Measurements from ENCODE around the gene PPM1G.
A peak's percentile ranks its signal among the peaks of the same experiment; 100 is the strongest.

Gene PPM1G

DNA sequence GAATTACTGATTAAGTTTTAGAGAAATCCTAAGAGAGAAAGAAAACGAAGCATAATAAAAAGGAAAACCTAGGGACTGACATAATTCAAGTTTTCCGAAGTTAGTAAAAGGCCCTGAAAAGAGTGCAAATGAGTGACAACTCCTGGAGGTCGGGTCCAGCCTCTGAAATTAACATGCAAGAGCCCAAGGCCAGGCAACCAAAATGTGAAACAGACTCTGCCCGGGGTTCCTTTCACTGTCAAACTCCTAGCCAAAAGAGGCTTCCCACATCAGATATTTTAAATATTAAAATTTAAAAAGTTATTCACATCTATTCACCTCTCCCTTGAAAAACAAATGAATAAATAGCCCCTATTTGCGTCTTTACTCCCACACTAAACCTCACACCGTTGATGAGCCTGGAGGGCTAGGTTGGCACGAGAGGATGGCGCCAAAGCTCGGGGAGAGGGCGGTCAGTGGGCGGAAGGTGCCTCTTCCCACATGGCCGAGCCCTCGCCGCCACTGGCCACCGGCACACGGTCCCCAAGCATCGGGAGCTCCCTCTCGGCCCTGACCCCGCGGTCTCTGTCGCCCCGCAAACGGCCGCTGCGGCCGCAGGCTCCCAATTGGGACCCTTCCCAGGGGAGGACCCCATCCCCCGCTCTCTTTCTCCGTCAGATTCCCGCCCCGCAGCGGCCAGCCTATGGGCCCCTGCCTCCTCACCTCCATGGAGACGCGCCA, 630 bp downstream of the PPM1G start:
- peak; percentile 66 for DNase-seq

DNA sequence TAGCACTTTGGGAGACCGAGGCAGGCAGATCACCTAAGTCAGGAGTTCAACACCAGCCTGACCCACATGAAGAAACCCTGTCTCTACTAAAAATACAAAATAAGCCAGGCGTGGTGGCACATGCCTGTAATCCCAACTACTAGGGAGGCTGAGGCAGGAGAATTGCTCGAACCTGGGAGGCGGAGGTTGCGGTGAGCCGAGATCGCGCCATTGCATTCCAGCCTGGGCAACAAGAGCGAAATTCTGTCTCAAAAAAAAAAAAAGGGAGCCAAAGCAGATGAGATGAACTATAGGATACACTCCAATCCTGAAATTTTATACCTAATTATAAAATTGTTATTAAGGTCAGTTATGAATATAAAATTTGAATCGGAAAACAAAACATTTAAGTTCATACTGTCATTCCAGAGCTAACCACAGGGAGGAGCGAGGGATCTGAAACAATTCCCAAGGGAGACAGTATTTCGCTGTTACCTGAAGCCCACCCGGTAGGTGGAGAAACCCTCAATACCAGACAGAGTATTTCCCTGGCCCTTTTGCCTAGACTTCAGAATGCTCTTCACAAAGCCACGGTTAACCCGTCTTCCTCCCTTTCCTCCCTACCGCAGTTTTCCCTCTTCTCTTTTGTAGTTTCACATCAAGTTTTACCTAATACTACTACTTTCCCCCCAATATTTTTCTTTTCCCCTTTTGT, 1.4 kb downstream of the PPM1G start:
- DNase-seq = peak; percentile 54

DNA sequence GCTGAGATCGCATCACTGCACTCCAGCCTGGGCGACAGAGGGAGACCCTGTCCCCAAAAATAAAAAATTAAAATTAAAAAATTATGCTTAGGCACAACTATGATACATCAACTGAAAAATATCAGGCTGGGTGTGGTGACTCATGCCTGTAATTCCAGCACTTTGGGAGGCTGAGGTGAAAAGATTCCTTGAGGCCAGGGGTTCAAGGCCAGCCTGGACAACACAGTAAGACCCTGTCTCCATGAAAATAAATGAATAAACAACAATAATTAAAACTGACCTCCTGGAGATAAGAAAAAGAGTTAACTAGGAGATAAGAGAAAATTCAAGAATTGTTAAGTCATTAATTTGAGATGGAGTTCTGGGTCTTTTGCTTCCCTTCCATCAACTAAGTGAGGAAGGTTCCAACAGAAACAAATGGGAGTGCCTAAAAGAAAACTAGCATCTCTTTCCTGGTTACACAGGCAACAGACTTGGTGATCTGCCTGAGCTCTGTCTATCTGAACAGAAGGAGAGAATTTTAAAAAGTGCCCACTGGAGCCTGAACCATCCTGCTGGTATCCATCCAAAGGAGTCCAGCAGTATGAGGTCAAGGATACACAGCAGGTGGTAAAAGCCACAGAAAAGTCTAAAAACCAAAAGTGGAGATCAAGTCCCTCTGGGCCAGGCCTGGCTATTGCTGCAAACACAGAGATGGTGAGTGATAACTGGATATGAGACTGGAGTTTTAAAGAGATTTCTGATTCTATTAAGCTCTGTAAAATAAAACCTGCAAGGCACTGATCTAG, 8.8 kb downstream of the PPM1G start:
- DNase-seq = no peak

DNA sequence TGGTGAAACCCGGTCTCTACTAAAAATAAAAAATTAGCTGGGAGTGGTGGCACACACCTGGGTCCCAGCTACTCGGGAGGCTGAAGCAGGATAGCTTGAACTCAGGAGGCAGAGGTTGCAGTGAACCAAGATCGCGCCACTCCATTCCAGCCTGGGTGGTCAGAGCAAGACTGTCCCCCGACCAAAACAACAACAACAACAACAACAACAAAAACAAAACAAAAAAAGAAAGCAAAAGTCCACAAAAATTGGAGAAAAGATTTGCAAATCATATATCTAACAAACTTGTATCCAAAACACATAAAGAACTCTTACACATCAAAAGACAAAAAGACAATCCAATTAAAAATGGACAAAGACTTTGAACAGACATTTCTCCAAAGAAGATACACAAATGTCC, 10.4 kb downstream of the PPM1G start:
- DNase-seq = no peak

DNA sequence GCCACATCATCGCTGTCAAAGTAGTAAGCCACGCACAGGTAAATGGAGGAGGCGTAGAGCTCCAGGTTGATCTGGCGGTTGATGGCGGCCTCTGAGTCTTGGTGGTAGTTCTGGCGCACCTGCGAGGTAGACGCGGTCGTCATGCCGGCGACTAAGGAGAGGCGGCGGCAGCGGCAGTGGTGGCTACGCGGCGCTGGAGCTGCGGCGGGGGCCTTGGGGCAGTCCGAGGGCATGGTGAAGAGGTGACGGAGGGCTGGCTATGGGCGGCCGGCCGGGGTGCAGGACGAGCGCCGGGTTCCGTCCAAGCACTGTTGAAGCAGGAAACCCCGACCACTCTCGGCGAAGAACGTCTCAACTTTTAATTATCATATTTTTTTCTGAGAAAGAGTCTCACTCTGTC, 16.2 kb downstream of the PPM1G start:
- no peak for DNase-seq

DNA sequence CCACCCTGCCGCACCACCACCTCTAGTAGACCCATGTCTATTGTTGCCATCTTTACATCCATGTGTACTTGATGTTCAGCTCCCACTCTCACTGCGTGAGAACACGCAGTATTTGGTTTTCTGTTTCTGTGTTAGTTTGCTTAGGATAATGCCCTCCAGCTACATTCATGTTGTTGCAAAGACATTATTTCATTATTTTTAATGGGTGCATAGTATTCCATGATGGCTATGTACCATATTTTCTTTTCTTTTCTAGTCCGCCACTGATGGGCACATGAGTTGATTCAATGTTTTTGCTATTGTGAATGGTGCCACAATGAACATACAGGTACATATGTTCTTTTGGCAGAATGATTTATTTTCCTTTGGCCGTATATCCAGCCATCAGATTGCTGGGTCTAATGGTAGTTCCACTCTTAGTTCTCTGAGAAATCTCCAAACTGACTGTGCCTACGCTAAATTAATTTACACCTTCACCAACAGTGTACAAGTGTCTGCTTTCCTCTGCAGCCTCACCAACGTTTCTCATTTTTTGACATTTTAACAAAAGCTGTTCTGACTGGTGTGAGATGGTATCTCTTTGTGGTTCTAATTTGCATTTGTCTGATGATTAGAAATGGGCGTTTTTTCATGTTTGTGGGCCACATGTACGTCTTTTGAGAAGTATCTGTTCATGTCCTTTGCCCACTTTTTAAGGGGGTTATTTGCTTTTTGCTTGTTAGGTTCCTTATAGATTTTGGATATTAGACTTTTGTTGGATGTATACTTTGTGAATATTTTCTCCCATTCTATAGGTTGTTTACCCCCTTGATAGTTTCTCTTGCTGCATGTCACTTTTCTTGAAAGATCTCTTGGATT, 18.3 kb downstream of the PPM1G start:
- no peak for DNase-seq

DNA sequence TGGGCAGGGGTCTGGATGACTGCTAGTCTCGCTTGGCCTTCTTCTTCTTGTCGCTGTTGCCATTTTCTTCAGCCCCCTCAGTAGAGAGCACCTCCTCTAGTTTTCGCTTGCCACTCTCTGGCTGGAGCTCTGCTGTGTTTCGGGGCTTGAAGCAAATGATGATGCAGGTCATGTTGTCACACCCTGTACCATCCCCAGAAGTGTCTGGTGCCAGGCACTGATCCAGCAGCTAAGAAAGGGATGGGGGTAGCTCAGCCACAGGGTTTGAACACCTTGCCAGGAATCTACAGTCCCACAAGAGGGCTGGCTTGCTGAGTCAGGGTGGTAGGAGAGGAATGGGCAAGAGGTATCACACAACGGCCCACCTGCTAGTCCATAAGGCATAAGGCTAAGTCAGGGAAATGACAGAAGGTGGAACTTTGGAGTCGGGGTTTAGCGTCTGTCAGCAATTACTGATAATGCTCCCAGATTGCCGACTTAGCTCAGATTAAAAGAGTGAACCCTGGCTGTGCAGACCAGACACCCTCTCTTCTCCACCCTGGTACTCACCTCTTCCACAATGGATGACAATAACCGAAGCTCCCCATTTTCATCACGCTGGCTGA, 27.7 kb downstream of the PPM1G start:
- DNase-seq = no peak

DNA sequence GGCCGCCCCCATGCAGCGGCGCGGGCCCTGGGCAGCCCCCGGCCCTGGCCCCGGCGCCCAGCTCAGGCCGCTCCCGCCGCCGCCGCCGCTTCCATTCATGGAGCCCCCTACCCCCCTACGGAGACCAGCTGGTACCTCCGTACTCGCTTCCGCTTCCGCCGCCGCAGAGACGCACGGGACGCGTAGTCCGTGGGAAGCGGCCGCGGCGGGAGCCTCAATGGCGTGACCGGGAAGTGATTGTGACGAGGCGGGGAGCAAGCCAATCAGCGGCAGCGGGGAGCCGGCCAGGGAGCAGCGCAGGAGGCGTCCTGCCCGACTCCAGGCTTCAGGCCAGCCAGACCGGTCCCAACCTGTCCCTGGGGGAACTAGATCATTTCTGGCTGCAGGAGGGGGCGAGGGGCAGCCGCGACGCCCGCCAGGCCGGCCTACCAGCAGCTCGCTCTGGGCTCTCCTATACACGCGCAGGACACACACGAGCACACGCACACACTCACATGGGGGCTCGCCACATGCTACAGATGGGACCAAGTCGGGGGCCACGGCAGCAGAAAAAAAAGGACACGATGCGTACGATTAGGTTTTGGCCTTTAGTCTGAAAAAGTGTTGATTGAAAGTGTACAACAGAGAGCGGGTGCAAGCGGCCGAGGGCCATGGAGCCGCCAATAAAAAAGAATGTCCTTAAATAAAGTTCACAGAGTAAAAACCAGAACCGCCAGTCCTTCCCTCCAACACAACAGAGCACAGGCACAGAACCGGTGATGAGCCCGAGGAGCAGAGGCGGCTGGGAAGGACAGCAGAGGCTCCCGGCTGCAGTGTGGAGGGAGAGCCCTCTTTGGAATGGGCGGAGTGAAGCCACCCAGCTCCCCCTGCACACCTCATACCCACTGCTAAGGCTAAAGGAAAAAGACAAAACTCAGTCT, 28.5 kb downstream of the PPM1G start, which contains the start of gene ZNF513:
Gene ZNF513 (minus strand): TSS at position 109 of the 920 bp plus-strand sequence. CDS start 208 bp downstream, outside the sequence.
- DNase-seq = peak; percentile 96

DNA sequence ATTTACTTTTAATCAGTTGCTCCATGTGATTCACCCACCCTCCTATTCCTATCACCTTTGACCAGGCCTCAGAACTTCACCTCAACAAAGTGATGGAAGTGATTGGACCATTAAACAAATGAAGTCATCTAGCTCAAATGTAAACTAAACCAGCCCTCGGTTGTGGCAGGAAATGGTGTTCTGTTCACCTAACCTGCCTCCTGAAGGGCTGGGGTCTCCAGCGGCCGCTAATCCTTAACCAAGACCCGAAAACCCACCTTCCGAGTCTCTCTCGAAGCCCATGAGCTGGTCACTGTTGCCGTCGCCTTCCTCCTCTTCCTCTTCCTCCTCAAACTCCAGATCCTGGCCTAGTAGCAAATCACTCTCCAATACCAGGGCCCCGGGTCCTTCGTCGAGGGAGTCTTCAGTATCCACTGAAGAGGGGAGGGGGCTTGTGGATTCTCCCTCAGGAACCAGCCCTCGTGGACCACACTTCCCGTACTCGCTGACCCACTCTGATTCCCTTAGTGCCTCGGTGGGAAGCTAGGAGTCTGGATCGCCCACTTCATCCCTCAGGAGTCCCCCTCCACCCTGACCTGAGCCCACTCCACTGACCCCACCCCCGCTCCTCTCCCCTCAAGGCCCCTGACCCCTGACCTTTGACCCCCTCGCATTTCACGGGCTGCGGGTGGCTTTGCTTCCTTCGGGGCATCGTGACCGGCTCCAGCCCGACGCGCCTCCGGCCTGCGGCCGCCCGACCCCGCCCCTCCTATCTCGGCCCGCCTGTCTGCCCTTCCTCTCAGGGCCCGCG, 29.4 kb downstream of the PPM1G start:
- peak; percentile 72 for DNase-seq

DNA sequence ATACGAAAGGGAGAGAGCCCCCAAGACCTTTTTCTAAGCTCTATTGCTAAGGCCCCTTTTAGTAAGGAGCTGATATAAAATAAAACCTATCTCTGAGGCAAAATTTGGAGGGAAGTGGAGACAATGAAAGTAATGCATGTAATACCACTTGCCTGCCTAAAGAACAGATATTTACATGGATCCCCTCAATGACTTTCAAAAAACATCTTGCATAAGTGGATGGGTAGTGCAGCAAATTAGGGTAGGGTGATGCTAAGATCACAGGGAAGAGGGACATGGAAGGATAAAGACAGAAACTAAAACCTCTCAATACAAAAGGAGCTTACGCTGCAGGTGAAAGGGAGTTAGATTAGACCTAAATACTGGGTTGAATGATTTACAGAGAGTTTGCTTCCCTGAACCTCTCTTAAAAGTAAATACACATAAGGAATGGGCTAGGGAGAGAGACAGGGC, 30.0 kb downstream of the PPM1G start:
- DNase-seq = peak; percentile 36

DNA sequence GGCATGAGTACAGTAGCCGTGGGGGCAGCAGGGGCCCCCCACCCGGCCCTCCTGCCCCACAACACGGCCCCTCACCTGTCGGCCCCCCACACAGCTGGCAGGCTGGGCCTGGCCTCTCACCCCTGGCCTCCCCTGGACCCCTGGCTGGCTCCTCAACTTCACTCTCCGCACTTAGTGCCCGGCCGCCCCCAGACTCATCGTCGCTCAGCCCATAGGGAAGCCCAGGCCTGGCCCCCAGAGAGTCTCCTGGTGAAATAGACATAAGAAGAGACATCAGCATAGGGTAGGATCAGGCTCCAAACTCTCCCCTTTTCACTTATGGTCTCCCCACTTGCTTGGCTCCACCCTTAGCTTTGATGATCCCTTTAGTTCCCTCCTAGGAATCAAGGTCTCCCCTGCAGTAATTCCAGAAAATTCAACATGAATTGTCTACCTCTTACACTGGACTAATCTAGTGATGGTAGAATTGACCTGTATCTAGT, 30.5 kb downstream of the PPM1G start:
- no peak for DNase-seq

DNA sequence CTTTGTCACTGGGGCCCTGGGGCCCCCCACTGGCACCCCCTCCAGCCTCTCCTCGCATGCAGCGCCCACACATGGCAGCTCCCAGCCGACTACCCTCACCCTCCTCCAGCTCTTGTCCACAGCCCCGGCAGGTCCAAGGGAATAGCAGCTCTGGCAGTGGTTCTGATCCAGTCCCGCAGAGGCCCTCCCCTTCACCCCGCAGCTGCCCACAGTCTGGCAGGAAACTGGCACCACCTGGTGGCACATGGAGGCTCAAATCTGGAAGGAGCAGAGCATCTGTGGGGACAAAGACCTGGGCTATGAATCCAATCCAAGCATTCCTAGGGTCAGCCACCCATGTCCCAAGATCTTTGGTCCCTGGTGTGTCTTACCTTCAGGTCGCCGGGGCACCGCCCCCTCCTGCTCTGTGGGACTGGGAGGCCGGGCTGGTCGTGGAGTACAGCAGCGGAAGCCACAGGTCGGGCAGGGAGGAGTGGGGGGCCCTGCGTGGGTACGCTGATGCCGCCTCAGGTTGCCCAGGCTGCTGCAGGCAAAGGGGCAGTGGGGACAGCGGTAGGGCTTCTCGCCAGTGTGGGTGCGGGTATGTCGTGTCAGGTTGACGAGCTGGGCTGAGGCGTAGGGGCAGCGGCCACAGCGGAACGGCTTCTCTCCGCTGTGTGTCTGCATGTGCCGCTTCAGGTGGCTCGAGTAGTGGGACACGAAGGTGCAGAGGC, 31.1 kb downstream of the PPM1G start:
- no peak for DNase-seq

DNA sequence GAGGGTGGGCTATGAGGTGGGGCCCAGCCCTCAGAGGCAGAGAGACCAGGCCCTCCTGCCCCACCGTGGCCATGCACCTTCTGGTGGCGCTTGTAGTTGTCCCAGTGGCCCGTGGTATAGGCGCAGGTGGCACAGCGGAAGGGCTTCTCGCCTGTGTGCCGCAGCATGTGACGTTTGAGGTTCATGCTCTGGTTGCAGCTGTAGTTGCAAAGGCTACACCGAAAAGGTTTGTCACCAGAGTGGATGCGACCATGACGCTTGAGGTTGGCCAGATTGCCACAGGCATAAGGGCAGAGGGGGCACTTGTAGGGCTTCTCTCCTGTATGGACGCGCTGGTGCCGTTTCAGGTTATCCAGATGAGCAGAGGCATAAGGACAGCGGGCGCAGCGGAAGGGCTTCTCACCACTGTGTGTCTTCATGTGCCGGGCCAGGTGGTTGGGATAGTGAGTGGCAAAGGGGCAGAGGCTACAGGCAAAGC, 31.7 kb downstream of the PPM1G start:
- DNase-seq = no peak

DNA sequence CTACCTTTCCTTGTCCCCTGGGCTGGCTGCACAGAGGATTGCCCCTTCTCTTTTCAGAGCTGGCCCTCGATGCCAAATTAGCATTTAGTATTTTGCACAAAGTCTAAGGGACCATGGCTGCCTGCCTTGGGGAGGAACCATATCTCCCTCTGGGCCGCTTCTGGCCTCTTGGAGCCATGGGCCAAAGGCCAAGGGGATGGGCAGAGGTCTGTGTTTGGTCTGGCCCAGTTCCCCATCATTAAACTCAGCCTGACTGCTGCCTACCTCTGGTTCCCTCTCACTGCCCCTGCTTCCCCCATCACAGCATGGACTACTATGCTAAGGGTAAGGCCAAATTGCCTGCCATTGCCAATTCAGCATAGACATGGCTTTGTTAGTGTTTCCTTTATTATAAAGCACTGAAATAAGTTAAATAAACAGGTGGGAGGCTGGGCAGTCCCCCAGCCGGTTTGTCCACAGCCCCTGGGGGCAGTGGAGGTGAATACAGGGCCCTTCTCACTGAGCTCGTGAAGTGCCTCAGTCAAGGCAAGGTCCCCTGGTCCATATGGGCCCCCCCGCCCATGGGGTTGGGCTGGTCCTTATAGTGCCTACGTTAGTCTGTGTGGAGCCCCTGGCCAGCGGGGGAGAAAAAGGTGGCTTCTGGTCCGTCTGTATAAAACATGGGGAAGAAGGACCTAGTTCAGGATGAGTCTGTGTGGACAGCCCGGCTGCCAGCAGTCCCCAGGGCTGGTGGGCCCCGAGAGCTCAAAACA, 32.3 kb downstream of the PPM1G start:
- no peak for DNase-seq

DNA sequence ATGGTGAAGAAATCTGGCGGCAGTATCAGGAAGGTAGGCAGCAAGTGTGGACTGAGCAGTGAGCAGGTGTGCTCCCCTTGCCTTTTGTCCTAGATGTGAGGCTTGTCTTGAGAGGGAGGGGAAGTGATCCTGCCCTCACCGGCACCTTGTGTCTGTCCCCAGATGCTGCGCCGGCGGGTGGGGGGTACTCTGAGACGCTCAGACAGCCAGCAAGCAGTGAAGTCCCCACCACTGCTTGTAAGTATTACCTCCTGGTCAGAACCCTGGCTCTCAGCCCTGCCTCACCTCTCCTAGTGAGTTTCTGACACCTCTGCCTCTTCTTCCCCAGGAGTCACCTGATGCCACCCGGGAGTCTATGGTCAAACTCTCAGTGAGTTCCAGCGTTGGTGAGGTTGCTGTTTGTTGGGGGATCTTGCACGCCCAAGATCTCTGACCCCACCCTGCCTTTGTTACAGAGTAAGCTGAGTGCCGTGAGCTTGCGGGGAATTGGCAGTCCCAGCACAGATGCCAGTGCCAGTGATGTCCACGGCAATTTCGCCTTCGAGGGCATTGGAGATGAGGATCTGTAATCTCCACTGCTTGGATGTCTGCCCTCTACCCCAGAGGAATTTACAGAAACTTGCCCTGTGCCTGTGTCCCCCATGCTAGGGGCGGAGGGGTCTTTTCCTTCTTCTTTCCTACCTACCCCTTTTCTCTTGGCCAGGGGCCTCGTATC, 33.1 kb downstream of the PPM1G start:
- no peak for DNase-seq

DNA sequence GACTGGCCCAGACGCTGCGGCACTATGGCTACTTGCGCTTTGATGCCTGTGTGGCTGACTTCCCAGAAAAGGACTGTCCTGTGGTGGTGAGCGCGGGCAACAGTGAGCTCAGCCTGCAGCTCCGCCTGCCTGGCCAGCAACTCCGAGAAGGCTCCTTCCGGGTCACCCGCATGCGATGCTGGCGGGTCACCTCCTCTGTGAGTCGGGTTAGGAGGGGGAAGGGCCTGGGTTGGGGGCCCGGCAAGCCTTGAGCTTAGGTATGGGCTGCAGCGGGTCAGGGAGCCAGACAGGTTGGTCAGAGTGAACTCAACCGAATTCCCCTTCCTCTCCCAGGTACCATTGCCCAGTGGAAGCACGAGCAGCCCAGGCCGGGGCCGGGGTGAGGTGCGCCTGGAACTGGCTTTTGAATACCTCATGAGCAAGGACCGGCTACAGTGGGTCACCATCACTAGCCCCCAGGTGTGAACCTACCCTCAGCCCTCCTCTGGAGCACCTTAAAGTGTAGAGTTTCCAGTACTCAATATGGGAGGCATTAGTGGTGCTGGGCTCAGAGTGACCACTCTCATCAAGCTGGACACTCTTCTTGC, 33.8 kb downstream of the PPM1G start:
- no peak for DNase-seq

DNA sequence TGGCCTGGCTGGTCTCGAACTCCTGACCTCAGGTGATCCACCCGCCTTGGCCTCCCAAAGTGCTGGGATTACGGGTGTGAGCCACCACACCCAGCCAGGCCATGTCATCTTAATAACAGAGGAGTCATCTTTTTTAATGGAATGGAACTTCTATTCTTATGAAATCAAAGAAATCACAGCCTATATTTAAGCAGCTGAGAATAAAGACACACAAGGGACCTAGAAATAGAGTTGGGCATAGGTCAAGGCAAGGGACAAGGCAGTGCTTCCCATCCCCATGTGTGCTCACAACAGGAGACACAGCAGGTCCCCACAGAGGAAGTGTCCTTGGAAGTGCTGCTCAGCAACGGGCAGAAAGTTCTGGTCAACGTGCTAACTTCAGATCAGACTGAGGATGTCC, 35.8 kb downstream of the PPM1G start:
- DNase-seq = no peak

Measured in hematopoietic multipotent progenitor cell treated with erythropoietin and hydrocortisone succinate and interleukin-3 and kit ligand, for 6 days (in vitro differentiated cells).